H1 (cell line): ENCODE measurements around the gene MAGI1. TPM values are rescaled to one million over a fixed set of nuclear protein-coding genes. Genes with fewer than 3 reads are reported as not detected.

Source experiments
- CHD7 ChIP-seq: fragments of 300-600 bp; sonication (generic); IDR thresholded peaks from 2 replicates; pipeline ENCODE4 v1.7.1; 2012; ENCODE audit warnings: low read length, moderate library complexity, mild to moderate bottlenecking, inconsistent platforms; ENCODE audit not compliant: insufficient replicate concordance
- KDM4A ChIP-seq: IDR thresholded peaks from one replicate; pipeline ENCODE4 v1.7.1; 2012; ENCODE audit warnings: low read depth, mild to moderate bottlenecking, moderate library complexity, low read length, inconsistent platforms; ENCODE audit not compliant: severe bottlenecking
- KDM5A ChIP-seq: fragments of 200-600 bp; IDR thresholded peaks from 2 replicates; pipeline ENCODE4 v1.7.1; 2012; ENCODE audit warnings: mild to moderate bottlenecking, low read length, inconsistent platforms, mixed read lengths
- POLR2A ChIP-seq, 2 experiments: IDR thresholded peaks; 1 replicate in 1 of 2; 2 replicates in 1 of 2; pipeline ENCODE4 v1.6.1; 2011; ENCODE audit warnings: low read depth in 2 of 2, low read length in 2 of 2, mild to moderate bottlenecking in 2 of 2; ENCODE audit errors: control extremely low read depth in 1 of 2
- RBBP5 ChIP-seq: IDR thresholded peaks from 2 replicates; pipeline ENCODE4 v1.7.1; 2012; ENCODE audit warnings: low read depth, mild to moderate bottlenecking, inconsistent platforms, low read length, moderate library complexity, borderline replicate concordance
- SAP30 ChIP-seq: fragments of 300-600 bp; sonication (generic); IDR thresholded peaks from 2 replicates; pipeline ENCODE4 v1.7.1; 2012; ENCODE audit warnings: low read length, moderate library complexity, mild to moderate bottlenecking, inconsistent platforms; ENCODE audit not compliant: insufficient read depth, insufficient replicate concordance
- ZNF274 ChIP-seq: IDR thresholded peaks from 2 replicates; pipeline ENCODE4 v1.7.0; 2012; ENCODE audit warnings: low read length, borderline replicate concordance; ENCODE audit errors: extremely low read depth
- polyA plus RNA-seq, 7 experiments: library from polyadenylated mRNA; depleted of rRNA in 3 of 7; stranded (reverse) in 5 of 7; unstranded in 2 of 7; fragments of >200 nt in 5 of 7; fragments of 200-250 nt in 2 of 7; gene quantifications; 1 replicate in 5 of 7; 2 replicates in 1 of 7; 4 replicates in 1 of 7; pipeline versions ENCODE4 v1.2.1 to v1.2.3, GENCODE V29; 2011 to 2013; ENCODE audit warnings: missing spikeins in 2 of 7, mixed read lengths in 2 of 7
- total RNA-seq: library from RNA; stranded (reverse); fragmentation: NEBNext Ultra II Directional; extraction: Animal tissue kit (Norgen Biotek cat#: 25700); gene quantifications from 2 replicates; pipeline ENCODE4 v1.2.1, GENCODE V29; 2021

The MAGI1 gene
- total and polyA plus RNA-seq, 2 of the 8 experiments (the other 6 are each of a cell fraction or from before 2014, with no cell fraction given) = 19.8 to 78.0 TPM

- TF ChIP-seq CHD7 = no peak
- no peak for TF ChIP-seq POLR2A (IDR thresholded peaks at IDR 0.05; ENCODE audit: control extremely low read depth in 1 of 2, low read depth in 2 of 2, low read length in 2 of 2)
- no peak for TF ChIP-seq KDM4A
- TF ChIP-seq SAP30 = no peak
- TF ChIP-seq KDM5A = no peak
- no peak for TF ChIP-seq ZNF274
- TF ChIP-seq RBBP5 = no peak
Observed at GRCh38 chr3:65971293-65972252, 67.1 kb downstream of the MAGI1 start (continued).
